Measurements from ENCODE around the gene MAL. TPM values are rescaled to one million over a fixed set of nuclear protein-coding genes. Genes with fewer than 3 reads are reported as not detected.

MAL gene
- polyA plus RNA-seq, 3 donors: 271 to 300 (median 279) TPM

Other genes starting within 250 kb of the MAL start
- under 1 TPM in 2 of 3 donors, not detected in 1; 0.06 to 0.23 TPM for gene TEKT4, start 154.3 kb upstream of the MAL start, polyA plus RNA-seq (ENCODE audit: insufficient read length in 3 of 3)
- 10 to 100 TPM; 72.5 to 91.8 (median 73.3) TPM for gene MRPS5, start 96.1 kb downstream of the MAL start, polyA plus RNA-seq (ENCODE audit: insufficient read length in 3 of 3)
- 10 to 100 TPM; 25.0 to 46.7 (median 25.5) TPM for gene ZNF514, start 134.1 kb downstream of the MAL start, polyA plus RNA-seq (ENCODE audit: insufficient read length in 3 of 3)
- gene ZNF2, start 140.1 kb downstream of the MAL start, polyA plus RNA-seq (ENCODE audit: insufficient read length in 3 of 3): 1 to 10 TPM; 8.6 to 8.7 (median 8.6) TPM
- 1 to 10 TPM; 4.3 to 6.6 (median 4.5) TPM for gene ZNF892, start 181.8 kb downstream of the MAL start, polyA plus RNA-seq (ENCODE audit: insufficient read length in 3 of 3)
- gene PROM2, start 248.7 kb downstream of the MAL start, polyA plus RNA-seq (ENCODE audit: insufficient read length in 3 of 3): 10 to 100 TPM; 26.4 to 42.8 (median 28.8) TPM

Measured in renal cortex interstitium (tissue), 3 donors.